HepG2 (cell line): ENCODE results near the gene BMPER. TPM values are rescaled to one million over a fixed set of nuclear protein-coding genes. Genes with fewer than 3 reads are reported as not detected.

Source experiments
- ATAC-seq: fragments of 200-7000 bp; cut with Tn5 transposase; 3 replicates; pipeline ENCODE4 v1.9.1; 2020; ENCODE audit warnings: mild to moderate bottlenecking, moderate library complexity
- BruUV-seq: library from RNA; stranded (reverse); fragments of 400-500 nt; replicated peaks from 2 replicates; lab custom pipeline; 2021; lab: Mats Ljungman, UMichigan
- CTCF ChIA-PET: fragments of 300-600 bp; formaldehyde crosslinking; extraction: SDS; loops from one replicate; lab custom pipeline; 2021; ENCODE audit warnings: low total read pairs, inconsistent platforms, low intra/inter-chr PET ratio; lab: Yijun Ruan, JAX
- POLR2A ChIA-PET: fragments of 350-600 bp; sonication (Branson Sonifier 250); formaldehyde crosslinking; loops from one replicate; lab custom pipeline; 2020; ENCODE audit warnings: antibody characterized with exemption, inconsistent platforms; lab: Yijun Ruan, JAX
- DNase-seq: peaks from one replicate; pipeline ENCODE4 v3.0.0-alpha.2; 2015; ENCODE audit warnings: low spot score
- FAIRE-seq: peaks from 3 replicates; lab custom pipeline; 2011; peaks lifted over from hg19 to GRCh38; lab: Jason Lieb, UNC
- H2AFZ ChIP-seq: one replicate; pipeline ENCODE4 v1.6.1; 2011; ENCODE audit warnings: low read length, inconsistent platforms
- H3K27ac ChIP-seq: fragments of 300-600 bp; 3 replicates; pipeline ENCODE4 v1.8.0; 2011; ENCODE audit warnings: mixed run types, mild to moderate bottlenecking, mixed read lengths, low read length, inconsistent platforms; ENCODE audit not compliant: insufficient read depth; ENCODE audit errors: extremely low read length
- H3K27me3 ChIP-seq, 2 experiments: fragments of 200-600 bp in 1 of 2; 2 replicates in 1 of 2; 3 replicates in 1 of 2; pipeline versions ENCODE4 v1.6.0 to v1.8.0; 2011; ENCODE audit warnings: low read length in 2 of 2, mild to moderate bottlenecking in 2 of 2, moderate library complexity in 2 of 2, inconsistent platforms in 1 of 2; ENCODE audit not compliant: insufficient read depth in 2 of 2, control insufficient read depth in 1 of 2
- H3K36me3 ChIP-seq, 2 experiments: fragments of 200-600 bp in 1 of 2; replicated peaks in 1 of 2; 2 replicates in 1 of 2; 3 replicates in 1 of 2; pipeline versions ENCODE4 v1.5.1 to v1.8.0; 2011; ENCODE audit warnings: low read length in 2 of 2, inconsistent platforms in 1 of 2; ENCODE audit not compliant: insufficient read depth in 2 of 2, control insufficient read depth in 1 of 2
- H3K4me1 ChIP-seq: 2 replicates; pipeline ENCODE4 v1.5.1; 2012; ENCODE audit warnings: low read length, inconsistent platforms; ENCODE audit not compliant: insufficient read depth
- H3K4me2 ChIP-seq: 2 replicates; pipeline ENCODE4 v1.6.0; 2011; ENCODE audit warnings: low read depth, low read length, inconsistent platforms
- H3K4me3 ChIP-seq, 3 experiments: fragments of 200-600 bp in 1 of 3; sonication (generic), shearing (Covaris generic) in 1 of 3; replicated peaks in 1 of 3; 2 replicates each; pipeline ENCODE4 v1.5.1; 2011 to 2016; ENCODE audit warnings: low read length in 3 of 3, inconsistent platforms in 2 of 3, low read depth in 2 of 3, mild to moderate bottlenecking in 2 of 3, control low read depth in 1 of 3, mixed read lengths in 1 of 3; ENCODE audit not compliant: insufficient read depth in 1 of 3
- H3K79me2 ChIP-seq: one replicate; pipeline ENCODE4 v1.6.1; 2011; ENCODE audit warnings: low read length, inconsistent platforms; ENCODE audit not compliant: insufficient read depth
- H3K9ac ChIP-seq: 2 replicates; pipeline ENCODE4 v1.6.0; 2011; ENCODE audit warnings: mild to moderate bottlenecking, low read depth, low read length, inconsistent platforms; ENCODE audit not compliant: insufficient read depth
- H3K9me3 ChIP-seq: 2 replicates; pipeline ENCODE4 v1.5.1; 2012; ENCODE audit warnings: mild to moderate bottlenecking, low read length
- H4K20me1 ChIP-seq: 2 replicates; pipeline ENCODE4 v1.6.0; 2011; ENCODE audit warnings: inconsistent platforms, mild to moderate bottlenecking, low read length, moderate library complexity; ENCODE audit not compliant: insufficient read depth
- AGO2 ChIP-seq: fragments of 200-400 bp; formaldehyde crosslinking; optimal IDR thresholded peaks from 2 replicates; pipeline ENCODE3; 2017; ENCODE audit warnings: mild to moderate bottlenecking, low read depth, low read length, moderate library complexity
- E2F5 ChIP-seq: sonication (generic); formaldehyde crosslinking; conservative IDR thresholded peaks from 2 replicates; pipeline ENCODE4 v1.4.0; 2020; ENCODE audit warnings: missing genetic modification reagents
- GLI4 ChIP-seq: sonication (generic); formaldehyde crosslinking; IDR thresholded peaks from 2 replicates; pipeline ENCODE4 v1.5.1; 2020; ENCODE audit warnings: missing genetic modification reagents, mild to moderate bottlenecking, moderate library complexity, borderline replicate concordance
- SP1 ChIP-seq, 2 experiments: fragments of 450-650 bp in 1 of 2; sonication (generic) in 1 of 2; formaldehyde crosslinking in 1 of 2; IDR thresholded peaks; 2 replicates each; pipeline versions ENCODE4 v1.4.0 to v1.6.1; 2016 to 2020; ENCODE audit warnings: missing genetic modification reagents in 1 of 2
- TAF1 ChIP-seq: sonication (generic); formaldehyde crosslinking; IDR thresholded peaks from 2 replicates; pipeline ENCODE4 v1.4.0; 2020; ENCODE audit warnings: missing genetic modification reagents
- THAP8 ChIP-seq: sonication (generic); formaldehyde crosslinking; IDR thresholded peaks from 2 replicates; pipeline ENCODE4 v1.5.1; 2020; ENCODE audit warnings: missing genetic modification reagents, mild to moderate bottlenecking, borderline replicate concordance
- ZBTB4 ChIP-seq: sonication (generic); formaldehyde crosslinking; IDR thresholded peaks from 2 replicates; pipeline ENCODE4 v1.4.0; 2020; ENCODE audit warnings: missing genetic modification reagents, mild to moderate bottlenecking, borderline replicate concordance
- ZEB1 ChIP-seq: IDR thresholded peaks from 2 replicates; pipeline ENCODE4 v1.6.1; 2012; ENCODE audit warnings: mild to moderate bottlenecking, low read depth, inconsistent platforms; ENCODE audit not compliant: insufficient replicate concordance
- ZMAT5 ChIP-seq: sonication (generic); formaldehyde crosslinking; IDR thresholded peaks from 2 replicates; pipeline ENCODE4 v1.5.0; 2020; ENCODE audit warnings: mild to moderate bottlenecking, low read depth, missing genetic modification reagents, borderline replicate concordance
- ZNF546 ChIP-seq: sonication (generic); formaldehyde crosslinking; conservative IDR thresholded peaks from 2 replicates; pipeline ENCODE4 v1.8.1; 2023; ENCODE audit warnings: mild to moderate bottlenecking, missing genetic modification reagents
- ZNF574 ChIP-seq: sonication (generic); formaldehyde crosslinking; IDR thresholded peaks from 2 replicates; pipeline ENCODE4 v1.4.0; 2020; ENCODE audit warnings: missing genetic modification reagents
- ZNF629 ChIP-seq: sonication (generic); formaldehyde crosslinking; conservative IDR thresholded peaks from 2 replicates; pipeline ENCODE4 v1.5.0; 2020; ENCODE audit warnings: missing genetic modification reagents
- ZNF691 ChIP-seq: sonication (generic); formaldehyde crosslinking; IDR thresholded peaks from 2 replicates; pipeline ENCODE4 v1.4.0; 2020; ENCODE audit warnings: missing genetic modification reagents, low read depth, mild to moderate bottlenecking, borderline replicate concordance
- WGBS: methylation state at CpG from one replicate; pipeline ENCODE4 v1.1.6; 2017; ENCODE audit warnings: low lambda C conversion rate; 5-methylcytosine and 5-hydroxymethylcytosine counted together
- in situ Hi-C: cut with HindIII; loops from 2 replicates; pipeline ENCODE4 v1.10.0; 2017; ENCODE audit warnings: low pct_unique_long_range_greater_than_20kb; ENCODE audit not compliant: extremely low pct_ligation_motif_present
- intact Hi-C: fragments of 100-400 bp; cut with micrococcal nuclease; formaldehyde crosslinking; loops from one replicate; pipeline ENCODE4 v1.10.0; 2022; ENCODE audit not compliant: unreplicated experiment
- polyA plus RNA-seq, 8 experiments: library from polyadenylated mRNA; depleted of rRNA in 3 of 8; stranded (reverse) in 7 of 8; unstranded in 1 of 8; fragments of >200 nt; fragmentation: Illumina TruSeq in 4 of 8; extraction: Trizol in 4 of 8; gene quantifications; 2 replicates each; pipeline versions ENCODE4 v1.2.1 to v1.2.3, GENCODE V29; 2011 to 2016; ENCODE audit warnings: low read depth in 4 of 8, missing spikeins in 1 of 8, mixed read lengths in 1 of 8; ENCODE audit not compliant: insufficient read depth in 1 of 8
- total RNA-seq, 5 experiments: library from RNA; depleted of rRNA; stranded (reverse); fragments of >200 nt; fragmentation: Illumina TruSeq; extraction: Trizol; gene quantifications; 2 replicates each; pipeline ENCODE4 v1.2.3, GENCODE V29; 2016; ENCODE audit warnings: low read depth in 1 of 5

The BMPER gene
- total and polyA plus RNA-seq, 2 of the 13 experiments (the other 11 are each of a cell fraction or from before 2014, with no cell fraction given): not detected

GRCh38 chr7:33950047-33950714 lies 44.8 kb downstream of the BMPER start:
- H3K9ac ChIP-seq: no peak overlapping the region
- WGBS: 13% methylated on average over 4 of the region's 5 CpGs
- ATAC-seq (no peak), DNase-seq (no peak), FAIRE-seq (no peak)
- H3K4me2 ChIP-seq: no peak overlapping the region
- no peaks in the 10 kb centered on the region for H3K36me3 ChIP-seq
- H3K4me3 ChIP-seq: no peak overlapping the region
- H3K9me3 ChIP-seq: no peaks in the 10 kb centered on the region
- H2AFZ ChIP-seq: no peak overlapping the region
- no peaks in the 10 kb centered on the region for H4K20me1 ChIP-seq
- no peaks in the 10 kb centered on the region for H3K4me1 ChIP-seq
- no peaks in the 10 kb centered on the region for H3K79me2 ChIP-seq
- no TSS peak for BruUV-seq
- H3K27ac ChIP-seq: no peak overlapping the region
- POLR2A ChIA-PET: no interaction called here
- in situ Hi-C loops (no loop called here), intact Hi-C loops (no loop called here)
- CTCF ChIA-PET: no interaction called here
- no peaks in the 10 kb centered on the region; a peak in 2 of 5 replicates for H3K27me3 ChIP-seq
- no peak for TF ChIP-seq E2F5 (CRISPR knock-in tag)
- TF ChIP-seq AGO2: no peak
- TF ChIP-seq ZNF691: no peak
- no peak for TF ChIP-seq ZNF546 (CRISPR knock-in tag)
- TF ChIP-seq GLI4 (CRISPR knock-in tag): no peak
- TF ChIP-seq ZEB1: no peak
- no peak for TF ChIP-seq TAF1
- TF ChIP-seq ZNF574 (CRISPR knock-in tag): no peak
- TF ChIP-seq ZBTB4 (CRISPR knock-in tag): no peak
- TF ChIP-seq ZMAT5 (CRISPR knock-in tag): no peak
- no peak for TF ChIP-seq ZNF629
- TF ChIP-seq THAP8: no peak
- no peak for TF ChIP-seq SP1 (IDR thresholded peaks at IDR 0.05)
- TF ChIP-seq SP1 (CRISPR knock-in tag; IDR thresholded peaks at IDR 0.05): no peak
